ENCODE results near the gene PMEPA1.

Gene PMEPA1

GRCh38 chr20:57708694-57709673 lies 831 bp downstream of the PMEPA1 start:
- DNase-seq, result peak in 1 of 2 experiments; percentile 5

- DNase-seq, result no peak
Measured at GRCh38 chr20:57707849-57708693, 1.7 kb downstream of the PMEPA1 start.

GRCh38 chr20:57707320-57707719 lies 2.5 kb downstream of the PMEPA1 start:
- no peak for DNase-seq

DNA sequence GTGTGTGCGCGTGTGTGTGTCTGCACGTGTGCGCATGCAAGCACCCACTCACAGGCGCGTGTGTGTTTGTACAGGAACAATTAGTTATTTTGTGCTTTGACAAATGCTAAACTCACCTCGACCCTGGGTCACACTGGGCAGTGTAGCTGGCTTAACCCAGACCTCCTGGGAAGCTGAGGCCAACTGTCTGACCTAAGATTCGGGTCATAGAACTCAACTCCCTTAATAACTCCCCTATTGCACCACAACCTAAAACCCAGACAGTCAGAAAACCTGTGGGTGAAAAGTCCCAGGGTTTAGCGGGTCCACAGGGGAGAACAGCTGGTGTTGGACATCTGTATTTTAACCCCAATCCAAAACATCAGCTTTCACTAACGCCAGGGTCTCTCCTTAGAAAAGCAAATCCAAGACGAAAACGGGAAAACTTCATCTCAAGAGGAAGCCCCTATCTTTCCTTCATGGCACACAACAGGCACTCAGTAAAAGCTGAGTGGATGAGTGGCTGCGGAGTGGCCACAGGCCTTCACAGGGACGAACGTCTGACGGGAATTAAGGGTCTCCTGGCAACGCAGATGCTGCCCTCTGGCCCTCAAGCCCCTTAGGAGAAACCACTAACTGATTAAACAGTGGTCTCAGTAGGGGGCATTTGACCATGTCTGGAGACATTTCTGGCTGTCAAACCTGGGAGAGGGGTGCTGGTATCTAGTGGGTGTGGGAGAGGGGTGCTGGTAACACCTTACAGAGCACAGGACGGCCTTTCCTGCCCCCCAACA lies 4.5 kb downstream of the PMEPA1 start:
- no peak for DNase-seq

DNA sequence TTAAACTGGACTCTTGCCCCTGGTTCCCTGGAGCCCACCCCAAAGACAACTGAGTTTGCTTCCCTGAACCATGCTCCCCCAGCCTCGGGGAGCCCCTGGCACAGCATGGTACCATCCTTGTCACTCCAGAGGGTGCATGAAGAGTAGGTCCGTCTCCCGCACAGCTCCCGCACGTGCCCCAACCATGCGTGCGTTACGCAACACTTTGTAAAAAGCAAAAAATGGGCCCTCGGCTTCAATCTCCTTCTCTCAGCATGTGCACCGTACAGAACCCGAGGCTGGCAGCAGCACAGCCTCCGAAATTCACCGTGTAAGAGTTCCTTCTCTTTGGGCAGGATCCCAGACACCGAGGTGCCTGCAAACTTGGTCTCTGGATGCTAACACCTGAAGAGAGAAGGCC lies 5.6 kb downstream of the PMEPA1 start:
- no peak for DNase-seq

DNA sequence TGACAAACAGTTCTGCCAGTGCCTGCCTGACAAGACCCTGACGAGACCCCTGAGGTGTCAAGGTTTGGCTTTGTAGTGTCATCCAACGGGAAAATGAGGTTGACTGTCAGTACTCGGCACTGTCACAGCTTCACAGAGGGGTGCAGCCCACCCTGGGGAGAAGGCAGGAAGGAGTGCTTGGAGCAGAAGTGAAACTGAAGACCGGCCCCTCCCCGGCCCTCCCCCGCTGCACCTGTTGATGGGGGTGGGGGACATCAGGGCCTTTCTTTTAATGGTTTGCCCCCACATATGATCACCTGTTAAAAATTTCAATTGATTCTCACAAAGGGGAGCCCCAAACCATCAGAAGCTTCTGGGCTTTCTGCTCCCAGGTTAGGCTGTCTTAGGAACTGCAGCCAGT lies 6.8 kb downstream of the PMEPA1 start:
- no peak for DNase-seq

DNA sequence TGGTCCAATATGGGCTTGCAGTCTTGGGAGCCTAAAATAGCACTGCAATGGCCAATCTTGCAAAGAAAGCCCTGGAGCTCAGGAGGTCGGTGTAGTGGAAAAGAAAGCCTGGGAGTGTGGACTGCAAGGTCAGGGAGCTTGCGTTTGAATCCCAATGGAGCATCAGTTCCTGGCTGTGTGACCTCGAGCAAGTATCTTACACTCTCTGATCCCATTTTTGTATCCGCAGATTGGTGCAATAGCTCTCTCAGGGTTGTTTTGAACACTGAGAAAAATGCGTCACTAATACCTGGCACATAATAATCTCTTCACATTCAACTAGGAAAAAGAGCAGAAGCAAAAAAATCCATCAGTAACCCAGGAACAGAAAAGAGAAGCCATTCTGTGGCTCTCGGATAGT lies 7.3 kb downstream of the PMEPA1 start:
- no peak for DNase-seq

DNA sequence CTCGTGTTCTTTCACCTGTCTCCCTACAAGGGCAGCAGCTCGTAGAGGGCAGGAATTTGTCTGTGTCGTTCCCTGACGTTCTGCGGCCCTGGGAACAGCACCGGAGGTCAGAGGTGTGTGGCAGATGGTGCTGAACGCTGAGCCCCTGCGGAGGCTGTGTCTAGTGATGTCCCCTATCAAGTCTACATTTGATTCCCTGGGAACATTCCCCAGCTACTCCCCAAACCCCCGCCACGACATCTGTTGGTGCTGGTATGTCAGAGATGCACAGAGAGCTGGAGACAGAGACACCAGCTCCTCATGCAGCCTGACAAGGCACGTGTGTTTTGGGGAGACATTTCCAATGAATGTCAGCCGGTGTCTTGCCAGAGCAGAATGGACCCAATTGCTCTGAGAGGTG lies 7.7 kb downstream of the PMEPA1 start:
- no peak for DNase-seq

GRCh38 chr20:57701651-57702050 lies 8.2 kb downstream of the PMEPA1 start:
- DNase-seq, result no peak

DNA sequence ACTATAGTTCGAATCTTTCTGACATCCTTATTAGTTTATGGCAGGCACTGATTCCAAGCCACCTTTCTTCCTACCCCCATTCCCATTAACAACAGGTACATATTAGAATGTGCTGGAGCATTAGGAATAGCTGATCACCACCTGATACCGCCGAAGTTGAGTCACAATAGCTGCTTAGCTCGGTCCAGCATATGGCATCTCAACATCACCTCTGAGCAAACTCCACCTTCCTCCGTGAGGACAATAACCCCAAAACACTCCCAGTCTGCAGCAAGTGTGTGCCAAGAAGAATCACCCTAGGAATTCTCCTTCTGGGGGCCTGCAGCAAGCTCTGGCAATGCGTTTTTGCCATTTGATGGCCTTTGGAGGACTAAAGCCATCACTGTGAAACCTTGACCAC lies 8.7 kb downstream of the PMEPA1 start:
- DNase-seq, result no peak

GRCh38 chr20:57699395-57699794 lies 10.4 kb downstream of the PMEPA1 start:
- no peak for DNase-seq

- DNase-seq, result no peak
Measured at GRCh38 chr20:57698867-57699275, 10.9 kb downstream of the PMEPA1 start.

DNA sequence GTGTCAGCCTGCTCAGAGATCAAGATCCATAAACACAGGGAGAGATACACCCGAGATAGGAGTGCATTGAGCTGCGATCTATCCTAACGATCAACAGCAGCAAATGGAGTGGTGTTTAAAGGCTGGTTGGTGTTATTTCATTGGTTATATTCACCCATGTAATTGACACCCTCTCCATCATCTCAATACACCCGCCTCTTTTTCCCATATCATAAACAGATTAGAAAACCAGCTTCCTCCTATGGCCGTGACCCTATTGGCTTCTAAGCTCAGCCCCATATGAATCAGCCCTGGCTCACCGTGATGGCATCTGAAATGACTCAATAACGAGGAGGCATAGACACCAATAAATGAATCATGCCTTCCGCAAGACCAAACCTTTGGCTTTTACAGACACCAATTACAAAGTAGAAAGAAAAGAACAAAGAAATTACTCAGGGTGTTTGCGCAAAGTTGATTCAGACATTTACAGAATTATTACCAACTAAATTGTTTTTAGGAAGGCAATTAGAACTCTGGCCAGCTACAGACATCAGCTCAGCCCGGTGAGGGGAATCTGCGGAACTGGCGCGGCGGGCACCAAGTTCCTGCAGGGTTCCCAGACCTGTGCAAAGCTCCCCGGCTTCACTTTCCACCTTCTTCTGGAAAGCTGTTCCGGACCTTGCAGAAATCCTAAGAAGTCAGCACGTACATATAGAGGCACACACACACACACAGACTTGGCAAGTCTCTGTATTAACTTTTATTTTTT lies 11.5 kb downstream of the PMEPA1 start:
- DNase-seq, result no peak

DNA sequence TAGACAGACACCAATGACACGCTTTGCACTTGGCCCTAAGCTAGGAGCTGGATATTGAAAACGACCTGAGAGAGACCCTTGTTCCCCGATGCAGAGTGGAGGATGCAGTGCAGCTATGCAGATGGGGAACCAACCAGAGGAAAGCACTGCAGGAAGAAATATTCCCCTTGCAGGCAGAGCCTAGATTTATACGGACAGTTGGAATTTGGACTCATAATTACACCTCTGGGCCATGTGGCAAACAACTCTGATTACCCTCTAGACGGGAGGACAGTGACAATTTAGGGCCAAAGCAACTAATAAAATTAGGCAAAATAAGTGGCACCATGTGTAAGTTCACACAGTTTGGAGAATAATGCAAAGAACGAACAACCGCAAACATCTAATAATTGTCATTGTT lies 12.3 kb downstream of the PMEPA1 start:
- DNase-seq, result no peak

DNA sequence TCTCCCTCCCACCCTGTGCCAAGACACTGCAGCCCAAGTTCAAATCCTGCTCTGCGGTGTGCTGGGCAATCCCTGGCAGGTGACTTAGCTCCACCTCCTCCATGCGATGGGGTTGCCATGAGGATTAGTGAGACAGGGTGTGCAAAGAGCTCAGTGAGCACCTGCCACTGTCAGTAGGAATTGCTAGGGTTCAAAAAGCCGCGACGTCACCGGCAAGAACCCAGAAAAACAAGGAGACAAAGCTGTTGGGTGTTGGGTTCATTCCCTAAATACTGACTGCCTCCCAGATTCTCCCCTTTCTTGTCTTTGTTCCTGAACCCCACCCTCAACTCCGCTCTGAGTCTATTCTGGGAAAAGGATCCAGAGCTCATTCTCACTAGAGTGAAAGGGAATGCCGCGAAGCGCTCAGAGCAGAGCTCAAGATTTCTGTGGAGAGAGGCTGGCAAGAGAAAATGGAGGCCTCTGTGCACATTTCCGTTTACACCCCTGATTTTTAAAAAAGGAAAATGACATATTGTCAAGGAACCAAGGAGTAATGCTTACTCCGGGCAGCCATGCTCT lies 13.3 kb downstream of the PMEPA1 start:
- DNase-seq, result no peak

- no peak for DNase-seq
Measured at GRCh38 chr20:57695940-57696339, 13.9 kb downstream of the PMEPA1 start.

DNA sequence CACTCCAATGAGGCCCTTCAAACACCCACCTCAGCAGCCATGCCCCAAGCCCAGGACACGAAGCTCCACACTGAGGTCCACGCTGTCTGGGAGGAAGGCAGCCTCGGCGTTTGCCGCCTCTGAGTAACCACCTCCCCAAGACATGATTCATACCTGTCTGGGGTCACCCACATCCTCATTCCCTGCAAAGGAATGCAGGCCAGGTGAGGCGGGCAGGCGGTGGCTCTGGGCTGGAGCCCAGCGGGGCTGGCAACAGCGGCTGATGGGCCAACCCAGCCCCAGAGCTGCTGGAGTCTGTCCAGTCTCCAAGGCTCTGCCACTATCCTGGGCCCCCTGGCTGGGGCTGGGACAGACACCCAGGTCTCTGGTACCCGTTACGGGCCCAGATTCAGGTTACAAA lies 14.8 kb downstream of the PMEPA1 start:
- DNase-seq, result no peak

GRCh38 chr20:57694481-57694880 lies 15.3 kb downstream of the PMEPA1 start:
- DNase-seq, result no peak

DNA sequence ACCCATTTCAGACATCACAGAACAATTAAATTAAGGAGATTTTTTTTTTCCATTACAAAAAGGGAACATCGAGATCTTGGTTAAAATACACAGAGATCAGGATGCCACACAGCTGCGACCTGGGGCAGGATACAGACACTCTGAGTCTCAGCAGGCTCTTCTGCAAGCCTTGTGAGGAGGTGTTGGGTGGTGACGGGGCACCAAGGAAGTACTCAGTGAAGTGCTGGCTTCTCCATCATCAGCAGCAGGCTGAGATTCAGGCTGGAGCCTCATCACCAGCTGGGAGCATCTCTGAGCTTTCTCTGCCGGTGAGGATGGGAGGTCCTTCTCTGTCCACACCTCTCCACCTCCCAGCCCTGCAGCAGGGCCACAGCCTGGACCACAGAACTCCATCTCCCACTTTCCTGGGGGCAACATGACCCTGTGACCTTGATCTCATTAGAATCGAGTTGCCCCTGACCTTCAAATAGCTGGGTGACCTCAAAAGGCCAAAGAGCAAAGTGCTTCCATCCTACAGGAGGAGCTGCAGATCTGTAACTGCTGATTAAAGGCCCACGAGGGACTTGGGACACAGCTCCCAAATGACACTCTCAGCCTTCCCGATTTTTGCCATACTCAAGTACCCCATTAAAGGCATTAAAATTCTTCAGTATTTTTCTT lies 16.0 kb downstream of the PMEPA1 start:
- DNase-seq, result no peak

DNA sequence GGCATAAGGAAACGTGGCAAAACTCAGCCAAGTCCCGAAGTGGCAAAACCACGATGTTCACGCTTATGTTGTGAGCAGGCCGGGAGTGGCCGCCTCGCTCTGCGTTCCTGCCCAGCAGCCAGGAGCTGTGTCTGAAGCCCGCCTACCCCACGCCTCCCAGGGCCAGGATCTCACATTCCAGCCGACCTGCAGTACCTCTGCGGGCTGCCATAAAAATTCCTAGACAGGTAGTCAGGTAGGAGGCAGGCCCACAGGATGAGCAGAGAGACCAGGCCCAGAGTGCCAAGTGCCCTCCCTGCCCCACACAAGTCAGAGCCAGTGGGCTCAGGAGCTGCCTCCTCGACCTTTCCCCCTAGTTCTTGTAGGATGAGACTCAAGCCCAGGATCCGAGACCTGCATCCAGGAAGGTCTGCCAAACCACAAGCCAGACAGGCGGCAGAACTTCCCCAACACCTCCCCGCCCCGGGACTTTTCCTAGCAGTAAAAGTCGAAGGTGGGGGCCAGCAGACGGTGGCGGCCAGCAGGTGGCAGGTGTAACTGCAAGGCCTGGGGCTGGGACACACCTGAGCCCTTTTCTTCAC lies 16.7 kb downstream of the PMEPA1 start:
- DNase-seq, result no peak

GRCh38 chr20:57692393-57692792 lies 17.4 kb downstream of the PMEPA1 start:
- no peak for DNase-seq
